H1 (cell line): ENCODE measurements around the gene CNKSR2.

ENCODE experiments used
- ATF2 ChIP-seq: IDR thresholded peaks from 2 replicates; pipeline ENCODE4 v1.6.1; 2012; ENCODE audit warnings: low read length, inconsistent platforms
- CHD2 ChIP-seq: IDR thresholded peaks from 2 replicates; pipeline ENCODE4 v1.6.1; 2012; ENCODE audit warnings: low read length, improper control_type of control experiment
- RAD21 ChIP-seq, 2 experiments: IDR thresholded peaks in 1 of 2; conservative IDR thresholded peaks in 1 of 2; 2 replicates each; pipeline ENCODE4 v1.6.1; 2011; ENCODE audit warnings: low read depth in 2 of 2, low read length in 2 of 2, improper control_type of control experiment in 1 of 2, inconsistent platforms in 1 of 2, mild to moderate bottlenecking in 1 of 2, moderate library complexity in 1 of 2
- RXRA ChIP-seq: IDR thresholded peaks from 2 replicates; pipeline ENCODE4 v1.6.1; 2011; ENCODE audit warnings: low read depth, mild to moderate bottlenecking, low read length, moderate library complexity; ENCODE audit not compliant: insufficient read depth
- TCF12 ChIP-seq: IDR thresholded peaks from 2 replicates; pipeline ENCODE4 v1.6.1; 2011; ENCODE audit warnings: low read depth, mild to moderate bottlenecking, low read length
- TF ChIP-seq, protein P1 (sequence below), 3 experiments: IDR thresholded peaks; 1 replicate in 2 of 3; 2 replicates in 1 of 3; pipeline versions ENCODE4 v1.5.1 to v1.6.1; 2011; ENCODE audit warnings: low read length in 3 of 3, mild to moderate bottlenecking in 3 of 3, inconsistent platforms in 2 of 3, low read depth in 1 of 3, moderate library complexity in 1 of 3; ENCODE audit not compliant: insufficient read depth in 1 of 3; ENCODE audit errors: control extremely low read depth in 1 of 3

- TF ChIP-seq RXRA (no peak), RAD21 (IDR thresholded peaks at IDR 0.05 in 1 of 2, conservative IDR thresholded peaks at IDR 0.05 in 1 of 2; ENCODE audit: low read depth in 2 of 2, low read length in 2 of 2) (no peak), CHD2 (no peak), ATF2 (no peak), TCF12 (no peak)
- TF ChIP-seq, protein P1, sequence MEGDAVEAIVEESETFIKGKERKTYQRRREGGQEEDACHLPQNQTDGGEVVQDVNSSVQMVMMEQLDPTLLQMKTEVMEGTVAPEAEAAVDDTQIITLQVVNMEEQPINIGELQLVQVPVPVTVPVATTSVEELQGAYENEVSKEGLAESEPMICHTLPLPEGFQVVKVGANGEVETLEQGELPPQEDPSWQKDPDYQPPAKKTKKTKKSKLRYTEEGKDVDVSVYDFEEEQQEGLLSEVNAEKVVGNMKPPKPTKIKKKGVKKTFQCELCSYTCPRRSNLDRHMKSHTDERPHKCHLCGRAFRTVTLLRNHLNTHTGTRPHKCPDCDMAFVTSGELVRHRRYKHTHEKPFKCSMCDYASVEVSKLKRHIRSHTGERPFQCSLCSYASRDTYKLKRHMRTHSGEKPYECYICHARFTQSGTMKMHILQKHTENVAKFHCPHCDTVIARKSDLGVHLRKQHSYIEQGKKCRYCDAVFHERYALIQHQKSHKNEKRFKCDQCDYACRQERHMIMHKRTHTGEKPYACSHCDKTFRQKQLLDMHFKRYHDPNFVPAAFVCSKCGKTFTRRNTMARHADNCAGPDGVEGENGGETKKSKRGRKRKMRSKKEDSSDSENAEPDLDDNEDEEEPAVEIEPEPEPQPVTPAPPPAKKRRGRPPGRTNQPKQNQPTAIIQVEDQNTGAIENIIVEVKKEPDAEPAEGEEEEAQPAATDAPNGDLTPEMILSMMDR (IDR thresholded peaks at IDR 0.05; ENCODE audit: control extremely low read depth in 1 of 3, insufficient read depth in 1 of 3, low read depth in 1 of 3, low read length in 3 of 3) = no peak
Measured at GRCh38 chrX:21528076-21528475, 153.9 kb downstream of the CNKSR2 start.
